WI38 (cell line): Measurements from ENCODE around the gene GRIP2.

Source experiments
- H3K4me3 ChIP-seq: 2 replicates; pipeline ENCODE4 v1.5.1; 2011; ENCODE audit warnings: low read depth, mild to moderate bottlenecking, control low read depth, low read length
- CTCF ChIP-seq: IDR thresholded peaks from 2 replicates; pipeline ENCODE4 v1.5.1; 2012; ENCODE audit warnings: low read depth, mild to moderate bottlenecking, control low read depth, low read length

GRIP2 gene

GRCh38 chr3:14539742-14540491 is at the start of gene GRIP2:
TSS of gene GRIP2 (minus strand) at chr3:14540342. CDS start at chr3:14540308, 34 bp downstream.
- no peak within 1 kb of the TSS for H3K4me3 ChIP-seq
- TF ChIP-seq CTCF: no peak

- TF ChIP-seq CTCF: no peak
- no peak overlapping the region for H3K4me3 ChIP-seq
Observed at GRCh38 chr3:14588425-14589112, 48.4 kb upstream of the GRIP2 start.

GRCh38 chr3:14587740-14588360 is 47.7 kb upstream of the GRIP2 start:
- TF ChIP-seq CTCF: no peak
- H3K4me3 ChIP-seq: no peak overlapping the region

GRCh38 chr3:14586611-14587010 is 46.5 kb upstream of the GRIP2 start:
- TF ChIP-seq CTCF: no peak
- no peak overlapping the region for H3K4me3 ChIP-seq

- no peak overlapping the region for H3K4me3 ChIP-seq
- no peak for TF ChIP-seq CTCF
Observed at GRCh38 chr3:14583548-14584091, 43.5 kb upstream of the GRIP2 start.

- no peak for TF ChIP-seq CTCF
- no peak overlapping the region for H3K4me3 ChIP-seq
Observed at GRCh38 chr3:14582045-14582410, 41.9 kb upstream of the GRIP2 start.
